Activated CD4-positive, alpha-beta T cell treated with anti-CD3 and anti-CD28 coated beads, Interleukin-2, amount 10 ng/mL, durations not matched to agents 24 days and 14 days (primary cell): ENCODE measurements around the gene EIF4ENIF1. TPM values are rescaled to one million over a fixed set of nuclear protein-coding genes. Genes with fewer than 3 reads are reported as not detected.
"Not testable (repeated sequence)": the region's sequence is repeated elsewhere in the genome, so short reads cannot be mapped to it uniquely, and the experiment has no call there.

Experiments used
- DNase-seq: peaks from one replicate; pipeline ENCODE4 v3.0.0; 2022
- H3K27ac Mint-ChIP-seq: one replicate; pipeline ENCODE4 v1.8.0; 2022; ENCODE audit warnings: mild to moderate bottlenecking, mixed read lengths
- H3K27me3 Mint-ChIP-seq: one replicate; pipeline ENCODE4 v1.8.0; 2022; ENCODE audit warnings: mixed read lengths
- H3K36me3 Mint-ChIP-seq: one replicate; pipeline ENCODE4 v1.8.0; 2022; ENCODE audit warnings: low read depth, mild to moderate bottlenecking, mixed read lengths
- H3K4me1 Mint-ChIP-seq: one replicate; pipeline ENCODE4 v1.8.0; 2021; ENCODE audit warnings: mixed read lengths
- H3K4me3 Mint-ChIP-seq: one replicate; pipeline ENCODE4 v1.8.0; 2022; ENCODE audit warnings: mild to moderate bottlenecking, moderate library complexity, mixed read lengths
- H3K9me3 Mint-ChIP-seq: one replicate; pipeline ENCODE4 v1.8.0; 2021; ENCODE audit warnings: mixed read lengths
- intact Hi-C: fragments of 100-400 bp; cut with micrococcal nuclease; formaldehyde crosslinking; loops from one replicate; pipeline ENCODE4 v1.15.1; 2023
- total RNA-seq: library from RNA; stranded (reverse); gene quantifications from 2 replicates; pipeline ENCODE4 v1.2.3, GENCODE V29; 2022

The EIF4ENIF1 gene
- total RNA-seq, 1 donor from 2014 or later: 78.1 TPM

DNA sequence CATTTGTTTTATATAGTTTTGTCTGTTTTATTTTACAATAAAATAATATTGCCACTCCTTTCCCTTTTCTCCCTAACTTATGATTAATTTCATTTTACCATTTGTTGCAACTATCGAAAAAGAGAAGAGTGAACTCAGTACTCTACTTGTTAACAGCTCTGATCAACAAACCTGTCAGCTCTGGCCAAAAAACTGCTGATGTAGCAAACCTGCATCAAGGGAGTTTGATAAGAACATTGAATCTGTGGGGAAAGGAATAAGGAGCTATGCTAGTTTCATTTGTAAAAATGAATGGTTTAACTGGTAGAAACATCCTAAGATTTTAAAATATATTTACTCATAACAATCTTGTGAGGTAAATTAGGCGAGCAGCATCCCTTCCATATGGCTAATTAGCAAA, 42.9 kb downstream of the EIF4ENIF1 start:
- intact Hi-C loops: no loop called here
- H3K4me1 Mint-ChIP-seq: peaks cover 7% of the 10 kb centered on the region
- H3K27me3 Mint-ChIP-seq: no peaks in the 10 kb centered on the region
- H3K9me3 Mint-ChIP-seq: no peaks in the 10 kb centered on the region
- H3K36me3 Mint-ChIP-seq: peaks cover 56% of the 10 kb centered on the region
- no peak overlapping the region for H3K27ac Mint-ChIP-seq
- no peak for DNase-seq
- no peak overlapping the region for H3K4me3 Mint-ChIP-seq

DNA sequence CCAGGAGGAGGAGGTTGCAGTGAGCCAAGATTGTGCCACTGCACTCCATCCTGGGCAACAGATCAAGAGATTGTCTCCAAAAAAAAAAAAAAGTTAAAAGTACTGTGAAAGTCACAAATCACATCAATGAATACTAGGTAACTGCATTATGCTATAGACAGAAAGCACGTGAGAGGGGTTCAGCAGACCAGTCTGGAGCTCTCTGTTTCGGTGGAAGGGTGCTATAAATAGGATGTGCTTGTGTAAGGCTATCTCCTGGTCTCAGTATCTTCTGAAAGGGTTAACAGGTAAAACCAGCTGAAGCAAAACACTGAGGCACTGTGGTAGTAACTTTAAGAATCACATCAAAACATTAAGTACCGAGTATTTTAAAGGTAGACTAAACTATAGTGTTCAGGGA, 43.4 kb downstream of the EIF4ENIF1 start:
- no peak overlapping the region for H3K4me3 Mint-ChIP-seq
- H3K27ac Mint-ChIP-seq: no peak overlapping the region
- peaks cover 5% of the 10 kb centered on the region for H3K4me1 Mint-ChIP-seq
- no peak for DNase-seq
- peaks cover 58% of the 10 kb centered on the region for H3K36me3 Mint-ChIP-seq
- H3K27me3 Mint-ChIP-seq: no peaks in the 10 kb centered on the region
- intact Hi-C loops: no loop called here
- H3K9me3 Mint-ChIP-seq: no peaks in the 10 kb centered on the region

DNA sequence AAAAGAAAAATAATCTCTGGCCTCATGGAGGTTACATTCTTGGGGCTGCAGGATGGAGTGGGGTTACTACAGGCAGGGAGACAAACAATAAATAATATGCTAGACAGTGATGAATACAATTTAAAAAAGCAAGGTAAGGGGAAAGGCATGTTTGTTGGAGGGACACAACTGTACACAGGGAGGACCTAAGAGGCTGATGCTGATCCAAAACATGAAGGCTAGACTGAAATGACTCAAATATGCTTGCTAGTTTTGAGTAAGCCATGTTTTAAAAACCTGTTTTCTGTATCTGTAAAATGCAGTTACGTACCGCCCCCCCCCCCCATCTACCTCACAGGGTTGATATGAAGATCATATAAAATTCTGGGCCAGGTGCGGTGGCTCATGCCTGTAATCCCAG, 44.0 kb downstream of the EIF4ENIF1 start:
- intact Hi-C loops: no loop called here
- no peaks in the 10 kb centered on the region for H3K9me3 Mint-ChIP-seq
- peaks cover 61% of the 10 kb centered on the region for H3K36me3 Mint-ChIP-seq
- H3K27me3 Mint-ChIP-seq: no peaks in the 10 kb centered on the region
- peak overlapping the region; percentile 58 for H3K27ac Mint-ChIP-seq
- H3K4me3 Mint-ChIP-seq: no peak overlapping the region
- H3K4me1 Mint-ChIP-seq: peaks cover 5% of the 10 kb centered on the region
- DNase-seq: no peak

DNA sequence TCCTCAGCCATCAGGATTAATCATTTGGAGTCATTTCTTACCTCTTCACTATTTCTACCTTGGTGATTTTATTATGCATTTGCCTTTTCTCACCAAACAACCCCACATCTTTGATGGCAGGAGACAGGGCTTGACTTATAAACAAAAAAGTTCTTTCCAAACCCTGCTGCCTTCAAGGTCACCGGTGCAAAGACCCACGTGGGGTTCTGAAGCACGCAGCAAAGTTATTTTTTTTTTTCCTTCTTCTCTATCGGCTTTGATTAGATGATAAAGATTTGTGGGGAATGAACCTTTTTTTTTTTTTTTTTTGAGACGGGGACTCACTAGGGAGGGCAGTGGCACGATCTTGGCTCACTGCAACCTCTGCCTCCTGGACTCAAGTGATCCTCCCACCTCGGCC, 46.1 kb downstream of the EIF4ENIF1 start:
- Mint-ChIP-seq H3K4me3 (no peak overlapping the region), H3K4me1 (peaks cover 3% of the 10 kb centered on the region), H3K27ac (no peak overlapping the region), H3K9me3 (no peaks in the 10 kb centered on the region), H3K36me3 (peaks cover 72% of the 10 kb centered on the region), H3K27me3 (no peaks in the 10 kb centered on the region)
- intact Hi-C loops: no loop called here
- no peak for DNase-seq

DNA sequence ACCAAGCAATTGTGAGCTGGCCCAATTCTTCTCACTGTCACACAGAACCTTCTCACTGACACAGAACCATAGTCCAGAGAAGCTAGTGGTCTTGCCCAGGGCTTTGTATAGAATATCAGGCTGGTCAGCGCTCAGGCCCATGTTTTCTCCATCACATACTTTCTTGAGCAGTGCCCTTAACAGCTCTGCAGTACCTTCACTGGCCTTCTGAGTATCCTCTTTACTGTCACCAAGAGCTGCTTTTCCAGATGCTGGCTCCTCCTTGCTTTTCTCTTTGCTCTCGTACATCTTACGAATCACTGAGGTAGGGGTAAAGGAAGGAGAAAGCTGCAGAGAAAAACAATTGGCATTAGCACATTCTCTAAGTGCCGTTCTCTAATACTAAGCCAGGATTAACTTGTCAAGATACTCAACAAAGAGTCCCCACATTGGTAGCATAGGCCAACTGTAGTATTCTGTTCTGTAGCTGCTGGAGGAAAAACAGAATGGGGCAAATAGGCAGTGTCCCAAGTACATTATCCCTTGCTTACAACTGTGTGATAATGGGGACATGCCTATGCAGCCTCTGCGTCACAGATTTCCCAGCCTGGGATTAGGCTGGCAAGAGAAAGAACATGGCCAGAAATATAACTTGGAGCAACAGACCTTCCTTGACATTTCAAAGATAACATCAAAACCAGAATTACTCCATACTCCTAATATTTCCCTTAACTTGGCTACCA, 46.7 kb downstream of the EIF4ENIF1 start:
- H3K27ac Mint-ChIP-seq: no peak overlapping the region
- no peaks in the 10 kb centered on the region for H3K27me3 Mint-ChIP-seq
- H3K9me3 Mint-ChIP-seq: no peaks in the 10 kb centered on the region
- H3K36me3 Mint-ChIP-seq: peaks cover 70% of the 10 kb centered on the region
- intact Hi-C loops: no loop called here
- DNase-seq: no peak
- H3K4me1 Mint-ChIP-seq: peaks cover 3% of the 10 kb centered on the region
- H3K4me3 Mint-ChIP-seq: no peak overlapping the region

DNA sequence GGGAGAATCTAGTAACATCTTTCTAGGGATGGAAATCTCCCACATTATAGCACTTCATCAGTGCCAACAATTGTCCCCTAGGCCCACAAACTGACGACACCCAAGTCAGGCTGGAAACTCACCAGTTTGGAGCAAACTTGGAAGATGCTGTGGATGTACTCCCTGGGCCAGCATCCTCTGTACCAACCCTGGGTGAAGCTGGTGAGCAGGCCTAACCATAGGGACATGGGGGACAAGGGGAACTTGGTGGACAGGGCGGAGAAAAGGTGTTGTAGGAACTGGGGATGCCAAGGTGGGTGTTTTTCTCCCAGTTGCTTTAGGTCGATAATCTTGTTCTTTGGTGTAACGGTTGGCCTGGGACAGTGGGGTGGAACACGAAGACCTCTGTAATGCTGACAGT, 48.0 kb downstream of the EIF4ENIF1 start:
- intact Hi-C loops: no loop called here
- H3K9me3 Mint-ChIP-seq: no peaks in the 10 kb centered on the region
- no peak overlapping the region for H3K4me3 Mint-ChIP-seq
- peaks cover 7% of the 10 kb centered on the region for H3K4me1 Mint-ChIP-seq
- H3K27me3 Mint-ChIP-seq: no peaks in the 10 kb centered on the region
- peaks cover 78% of the 10 kb centered on the region for H3K36me3 Mint-ChIP-seq
- no peak for DNase-seq
- H3K27ac Mint-ChIP-seq: no peak overlapping the region

DNA sequence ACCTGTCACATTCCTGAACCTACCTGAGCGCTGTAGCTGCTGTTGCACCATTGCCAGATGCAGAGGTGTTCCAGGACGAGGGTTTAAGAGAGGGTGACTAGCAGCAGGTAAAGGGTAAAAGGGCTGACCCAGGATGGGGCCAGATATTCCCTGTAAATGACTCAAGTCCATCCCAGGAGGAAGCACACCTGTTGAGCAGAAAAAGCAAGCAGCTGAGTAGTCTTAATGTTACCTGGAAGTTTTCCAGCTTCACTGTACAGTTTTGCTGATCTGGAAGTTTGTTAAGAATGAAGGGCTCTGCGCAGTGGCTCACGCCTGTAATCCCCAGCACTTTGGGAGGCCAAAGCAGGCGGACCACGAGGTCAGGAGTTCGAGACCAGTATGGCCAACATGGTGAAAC, 49.0 kb downstream of the EIF4ENIF1 start:
- Mint-ChIP-seq H3K9me3 (no peaks in the 10 kb centered on the region), H3K36me3 (peaks cover 84% of the 10 kb centered on the region), H3K4me1 (peaks cover 7% of the 10 kb centered on the region), H3K27ac (no peak overlapping the region), H3K27me3 (no peaks in the 10 kb centered on the region), H3K4me3 (no peak overlapping the region)
- intact Hi-C loops: no loop called here
- no peak for DNase-seq

DNA sequence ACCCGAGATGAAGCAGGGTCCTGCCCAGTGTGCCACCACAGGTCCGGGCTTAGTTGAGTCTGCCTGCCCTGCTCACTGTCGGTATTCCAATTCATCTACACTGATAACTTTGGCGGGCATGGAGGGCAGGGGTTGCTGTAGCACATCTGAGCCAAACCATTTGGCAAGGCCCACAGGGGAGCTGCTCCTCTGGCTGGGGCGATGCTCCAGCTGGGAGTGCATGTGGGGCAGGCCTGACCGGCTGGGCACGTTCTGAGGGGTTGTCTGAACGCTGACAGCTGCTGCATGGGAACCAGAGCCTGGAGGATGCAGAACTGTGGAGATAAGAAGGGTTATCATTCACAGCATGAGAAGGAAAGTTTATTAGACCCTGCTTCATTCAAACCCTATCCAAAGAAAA, 49.8 kb downstream of the EIF4ENIF1 start:
- no peak overlapping the region for H3K27ac Mint-ChIP-seq
- H3K27me3 Mint-ChIP-seq: no peaks in the 10 kb centered on the region
- H3K36me3 Mint-ChIP-seq: peaks cover 83% of the 10 kb centered on the region
- H3K4me1 Mint-ChIP-seq: peaks cover 3% of the 10 kb centered on the region
- no peaks in the 10 kb centered on the region for H3K9me3 Mint-ChIP-seq
- no peak overlapping the region for H3K4me3 Mint-ChIP-seq
- no peak for DNase-seq
- intact Hi-C loops: no loop called here

DNA sequence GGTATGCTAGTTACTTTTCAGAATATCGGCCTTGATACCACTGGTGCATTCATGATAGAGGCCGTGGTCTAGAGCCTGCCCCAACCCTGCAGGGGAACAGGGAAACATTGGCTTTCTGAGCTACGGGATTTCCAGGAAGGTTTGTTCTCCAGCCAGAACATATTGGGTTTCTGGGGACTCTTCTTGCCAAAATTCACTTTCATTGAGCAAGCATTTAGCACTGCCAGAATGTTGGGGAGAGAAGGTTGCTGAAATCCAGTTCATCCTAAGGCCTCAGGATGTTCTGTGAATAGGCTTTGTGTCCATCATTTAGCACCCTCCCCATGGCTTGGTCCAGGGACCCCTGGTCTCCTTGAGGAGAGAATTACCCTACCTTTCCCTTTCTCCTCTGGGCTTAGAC, 53.5 kb downstream of the EIF4ENIF1 start:
- Mint-ChIP-seq H3K27me3 (no peaks in the 10 kb centered on the region), H3K36me3 (peaks cover 79% of the 10 kb centered on the region), H3K4me3 (no peak overlapping the region), H3K9me3 (no peaks in the 10 kb centered on the region), H3K27ac (no peak overlapping the region), H3K4me1 (peaks cover 3% of the 10 kb centered on the region)
- no peak for DNase-seq
- intact Hi-C loops: no loop called here

DNA sequence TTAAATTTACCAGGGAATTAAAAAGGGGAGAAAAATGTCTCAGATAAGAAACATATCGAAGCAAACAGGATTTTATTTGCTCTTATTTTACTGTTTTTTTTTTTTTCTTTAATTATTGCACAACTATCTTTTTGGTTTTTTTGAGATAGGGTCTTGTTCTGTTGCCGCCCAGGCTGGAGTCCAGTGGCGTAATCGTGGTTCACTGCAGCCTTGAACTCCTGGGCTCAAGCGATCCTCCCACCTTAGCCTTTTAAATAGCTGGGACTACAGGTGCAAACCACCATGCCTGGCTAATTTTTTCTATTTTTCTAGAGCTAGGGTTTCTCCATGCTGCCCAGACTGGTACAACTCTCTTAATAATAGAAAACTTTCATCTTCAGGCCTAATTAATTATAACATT, 57.7 kb downstream of the EIF4ENIF1 start:
- H3K4me3 Mint-ChIP-seq: no peak overlapping the region
- no peak overlapping the region for H3K27ac Mint-ChIP-seq
- H3K27me3 Mint-ChIP-seq: no peaks in the 10 kb centered on the region
- peaks cover 65% of the 10 kb centered on the region for H3K36me3 Mint-ChIP-seq
- intact Hi-C loops: no loop called here
- peaks cover 1% of the 10 kb centered on the region for H3K4me1 Mint-ChIP-seq
- H3K9me3 Mint-ChIP-seq: no peaks in the 10 kb centered on the region
- DNase-seq: no peak

DNA sequence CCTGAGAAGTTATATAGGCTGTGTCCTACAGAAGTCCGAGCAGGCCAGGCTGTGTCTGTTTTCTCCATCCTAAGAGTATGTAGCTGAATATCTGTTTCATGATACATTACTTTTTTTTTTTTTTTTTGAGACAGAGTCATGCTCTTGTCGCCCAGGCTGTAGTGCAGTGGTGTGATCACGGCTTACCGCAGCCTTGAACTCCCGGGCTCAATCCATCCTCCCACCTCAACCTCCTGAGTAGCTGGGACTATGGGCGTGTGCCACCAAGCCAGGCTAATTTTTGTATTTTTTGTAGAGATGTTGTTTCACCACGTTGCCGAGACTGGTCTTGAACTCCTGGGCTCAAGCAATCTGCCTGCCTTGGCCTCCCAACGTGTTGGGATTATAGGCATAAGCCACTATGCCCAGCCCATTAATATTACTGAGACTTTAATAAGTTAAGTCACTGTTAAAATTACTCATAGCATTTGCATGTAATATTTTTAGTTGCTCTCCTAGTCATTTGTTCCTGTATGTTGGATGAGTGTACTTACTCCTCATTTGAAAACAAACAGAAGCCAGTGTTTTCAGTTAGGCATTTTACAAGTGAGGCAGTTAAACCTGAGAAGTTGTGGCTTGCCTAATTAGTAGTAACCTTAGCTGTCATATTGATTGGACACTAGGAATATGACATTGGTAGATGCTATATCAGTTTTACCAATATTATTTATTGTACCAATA, 64.2 kb downstream of the EIF4ENIF1 start:
- H3K36me3 Mint-ChIP-seq: peaks cover 62% of the 10 kb centered on the region
- H3K27ac Mint-ChIP-seq: no peak overlapping the region
- intact Hi-C loops: no loop called here
- no peak for DNase-seq
- no peaks in the 10 kb centered on the region for H3K9me3 Mint-ChIP-seq
- no peaks in the 10 kb centered on the region for H3K27me3 Mint-ChIP-seq
- H3K4me3 Mint-ChIP-seq: no peak overlapping the region
- H3K4me1 Mint-ChIP-seq: no peaks in the 10 kb centered on the region

DNA sequence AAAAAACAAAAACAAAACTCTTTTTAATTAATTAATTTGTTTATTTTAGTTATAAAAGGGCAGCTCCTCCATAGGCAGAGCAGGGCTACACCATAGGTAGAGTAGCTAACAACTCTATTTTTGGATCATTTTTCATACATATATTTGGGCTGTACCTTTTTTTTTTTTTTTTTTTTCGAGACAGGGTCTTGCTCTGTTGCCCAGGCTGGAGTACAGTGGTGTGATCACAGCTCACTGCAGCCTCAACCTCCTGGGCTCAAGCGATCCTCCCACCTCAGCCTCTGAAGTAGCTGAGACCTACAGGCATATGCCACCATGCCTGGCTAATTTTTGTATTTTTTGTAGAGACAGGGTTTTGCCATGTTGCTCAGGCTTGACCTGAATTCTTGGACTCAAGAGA, 87.3 kb downstream of the EIF4ENIF1 start:
- H3K4me3 Mint-ChIP-seq, intact Hi-C loops, DNase-seq, H3K27me3 Mint-ChIP-seq, H3K9me3 Mint-ChIP-seq, H3K27ac Mint-ChIP-seq: not testable (repeated sequence)
- Mint-ChIP-seq H3K4me1 (peaks cover 22% of the 10 kb centered on the region), H3K36me3 (peaks cover 37% of the 10 kb centered on the region)

DNA sequence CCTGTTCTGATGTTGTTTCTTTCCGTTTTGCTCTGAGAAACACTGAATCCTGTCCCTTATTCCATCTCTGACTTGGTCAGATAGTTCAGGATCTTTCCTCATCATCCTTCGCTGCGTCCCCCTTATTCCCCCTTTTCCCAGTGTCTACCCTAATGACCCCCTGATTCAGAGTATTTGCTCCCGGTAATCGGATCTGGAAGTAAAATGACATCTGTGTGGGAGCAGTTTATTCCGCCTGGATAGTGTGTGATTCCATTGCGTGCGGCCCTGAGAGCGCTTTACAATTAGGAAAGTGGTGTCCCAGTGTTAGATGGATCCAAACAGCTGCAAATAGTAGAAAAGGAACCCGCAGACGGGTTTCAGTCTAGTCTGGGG, 89.6 kb downstream of the EIF4ENIF1 start:
- Mint-ChIP-seq H3K4me1 (peaks cover 16% of the 10 kb centered on the region), H3K27me3 (no peaks in the 10 kb centered on the region), H3K9me3 (no peaks in the 10 kb centered on the region), H3K27ac (peak overlapping the region; percentile 94), H3K4me3 (peak overlapping the region; percentile 100), H3K36me3 (peaks cover 20% of the 10 kb centered on the region)
- intact Hi-C loops: no loop called here
- DNase-seq: peak; percentile 60

DNA sequence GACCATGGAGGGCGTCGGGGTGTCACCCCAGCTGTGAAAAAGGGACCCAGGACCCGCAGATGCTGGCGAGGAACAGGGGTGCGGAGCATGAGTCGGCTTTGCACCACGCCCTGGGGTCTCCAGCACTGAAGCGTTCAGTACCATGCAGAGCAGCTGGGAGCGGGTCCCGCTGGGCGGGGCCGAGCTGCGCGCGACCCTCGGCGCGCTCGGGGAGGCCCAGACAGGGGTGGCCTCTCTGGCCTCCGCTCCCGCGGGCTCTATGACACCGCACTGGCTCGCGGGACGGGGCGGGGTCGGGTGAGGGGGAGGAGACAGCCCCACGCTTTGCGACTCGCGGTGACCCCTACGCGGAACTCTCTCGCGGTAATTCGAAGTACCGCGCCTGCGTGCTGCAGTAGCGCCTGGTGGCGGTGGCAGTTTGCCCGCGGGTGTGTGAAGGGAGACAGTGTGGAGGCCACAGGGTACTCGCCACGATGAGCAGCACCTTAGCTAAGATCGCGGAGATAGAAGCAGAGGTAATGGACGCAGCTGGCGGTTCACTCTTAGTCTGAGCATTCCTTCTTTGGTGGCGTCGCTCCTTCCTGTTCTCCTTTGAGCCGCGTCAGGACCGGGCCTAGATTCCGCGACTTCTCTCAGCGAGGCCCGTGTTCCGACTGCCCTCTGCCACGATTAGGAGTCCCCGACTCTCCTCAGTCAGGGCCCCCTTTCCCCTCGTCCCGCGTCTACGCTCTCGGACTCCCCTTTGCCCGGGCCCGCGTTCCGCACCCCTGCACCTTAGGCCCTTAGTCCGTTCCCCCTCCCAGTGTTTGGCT, 90.2 kb downstream of the EIF4ENIF1 start, which contains the start of gene DRG1:
TSS of gene DRG1 (plus strand) at position 394 of the 812 bp plus-strand sequence. CDS start at position 474, 80 bp downstream.
- DNase-seq: peak; percentile 99
- Mint-ChIP-seq H3K4me3 (peak within 1 kb of the TSS; percentile 100), H3K4me1 (peaks cover 16% of the 10 kb centered on the region), H3K27ac (peak within 1 kb of the TSS; percentile 94), H3K27me3 (peaks cover under 1% of the 10 kb centered on the region), H3K36me3 (peaks cover 20% of the 10 kb centered on the region), H3K9me3 (peaks cover 2% of the 10 kb centered on the region)
- intact Hi-C loops: loop anchor here (1.0 to 5.0 kb wide), 3 partner anchors 53 to 107 kb away; partner anchors contain the start of genes EIF4ENIF1, PATZ1 and PIK3IP1
